Kidney epithelial cell (primary cell): ENCODE measurements around the gene FHOD3. TPM values are rescaled to one million over a fixed set of nuclear protein-coding genes. Genes with fewer than 3 reads are reported as not detected.

ENCODE experiments used
- DNase-seq: peaks from one replicate; pipeline ENCODE4 v3.0.0-alpha.2; 2010; ENCODE audit warnings: low read depth
- H3K27me3 ChIP-seq: 2 replicates; pipeline ENCODE4 v1.6.0; 2011; ENCODE audit warnings: low read length; ENCODE audit not compliant: control insufficient read depth, insufficient read depth
- H3K36me3 ChIP-seq: 2 replicates; pipeline ENCODE4 v1.5.1; 2011; ENCODE audit warnings: low read length; ENCODE audit not compliant: control insufficient read depth, insufficient read depth
- H3K4me3 ChIP-seq: 2 replicates; pipeline ENCODE4 v1.5.1; 2011; ENCODE audit warnings: low read depth, mild to moderate bottlenecking, control low read depth, low read length
- CTCF ChIP-seq: IDR thresholded peaks from 2 replicates; pipeline ENCODE4 v1.5.1; 2011; ENCODE audit warnings: mild to moderate bottlenecking, moderate library complexity, low read length, control low read depth, inconsistent platforms; ENCODE audit not compliant: insufficient read depth, poor library complexity, severe bottlenecking
- total RNA-seq: library from RNA; depleted of rRNA; stranded (reverse); fragments of >200 nt; gene quantifications from 2 replicates; pipeline ENCODE4 v1.2.3, GENCODE V29; 2015

Gene FHOD3
- total RNA-seq, 1 donor from 2014 or later = 47.2 TPM

- no peak for TF ChIP-seq CTCF
- Histone ChIP-seq H3K27me3 (no peaks in the 10 kb centered on the region), H3K4me3 (no peak overlapping the region), H3K36me3 (no peaks in the 10 kb centered on the region)
- DNase-seq = no peak
Measured at GRCh38 chr18:36381075-36381474, 83.6 kb downstream of the FHOD3 start.

- no peak for TF ChIP-seq CTCF
- H3K36me3 ChIP-seq = no peaks in the 10 kb centered on the region
- H3K27me3 ChIP-seq = no peaks in the 10 kb centered on the region
- DNase-seq = no peak
- H3K4me3 ChIP-seq = no peak overlapping the region
Measured at GRCh38 chr18:36382854-36383253, 85.3 kb downstream of the FHOD3 start.

GRCh38 chr18:36386150-36386920 is 88.8 kb downstream of the FHOD3 start:
- no peak for TF ChIP-seq CTCF
- no peaks in the 10 kb centered on the region for H3K27me3 ChIP-seq
- H3K4me3 ChIP-seq = no peak overlapping the region
- DNase-seq = no peak
- H3K36me3 ChIP-seq = no peaks in the 10 kb centered on the region

- Histone ChIP-seq H3K4me3 (no peak overlapping the region), H3K27me3 (no peaks in the 10 kb centered on the region), H3K36me3 (no peaks in the 10 kb centered on the region)
- TF ChIP-seq CTCF = no peak
- no peak for DNase-seq
Measured at GRCh38 chr18:36387310-36387709, 89.8 kb downstream of the FHOD3 start.

- Histone ChIP-seq H3K27me3 (no peaks in the 10 kb centered on the region), H3K4me3 (no peak overlapping the region), H3K36me3 (no peaks in the 10 kb centered on the region)
- TF ChIP-seq CTCF = no peak
- no peak for DNase-seq
Measured at GRCh38 chr18:36388310-36388709, 90.8 kb downstream of the FHOD3 start.

GRCh38 chr18:36389027-36389426 is 91.5 kb downstream of the FHOD3 start:
- DNase-seq = no peak
- no peaks in the 10 kb centered on the region for H3K27me3 ChIP-seq
- TF ChIP-seq CTCF = no peak
- H3K4me3 ChIP-seq = no peak overlapping the region
- H3K36me3 ChIP-seq = no peaks in the 10 kb centered on the region
